Thyroid gland (tissue), 4 donors: ENCODE data around the gene DEPDC1. TPM values are rescaled to one million over a fixed set of nuclear protein-coding genes. Genes with fewer than 3 reads are reported as not detected.

Experiments
- DNase-seq, 2 donors: peaks; one replicate each; pipeline ENCODE4 v3.0.0-alpha.2; 2019
- H3K27ac ChIP-seq, 3 donors: fragments of 200-600 bp; sonication (generic); 1 replicate in 2 of 3; 2 replicates in 1 of 3; pipeline ENCODE4 v1.5.1; 2016 to 2019; ENCODE audit warnings: mild to moderate bottlenecking in 1 of 3, moderate library complexity in 1 of 3
- H3K27me3 ChIP-seq: fragments of 200-600 bp; sonication (generic); one replicate; pipeline ENCODE4 v1.5.1; 2019
- H3K36me3 ChIP-seq, 2 donors: fragments of 200-600 bp; sonication (generic); one replicate each; pipeline ENCODE4 v1.5.1; 2016 to 2019
- H3K4me1 ChIP-seq, 2 donors: fragments of 200-600 bp; sonication (generic); one replicate each; pipeline ENCODE4 v1.5.1; 2017 to 2019
- H3K4me3 ChIP-seq, 3 donors: fragments of 200-600 bp; sonication (generic); replicated peaks in 1 of 3; 1 replicate in 2 of 3; 2 replicates in 1 of 3; pipeline ENCODE4 v1.5.1; 2016; ENCODE audit warnings: mild to moderate bottlenecking in 1 of 3
- H3K9me3 ChIP-seq: fragments of 200-600 bp; sonication (generic); one replicate; pipeline ENCODE4 v1.5.1; 2017
- CTCF ChIP-seq, 6 experiments: fragments of 200-600 bp in 3 of 6; fragments of 450-650 bp in 3 of 6; sonication (generic) in 3 of 6; IDR thresholded peaks; one replicate each; pipeline ENCODE4 v1.5.1; 2016 to 2019; ENCODE audit warnings: antibody characterized with exemption in 6 of 6, mild to moderate bottlenecking in 2 of 6, inconsistent platforms in 1 of 6, moderate library complexity in 1 of 6
- POLR2A ChIP-seq, 2 donors: fragments of 450-650 bp; IDR thresholded peaks; one replicate each; pipeline ENCODE4 v1.6.1; 2017; ENCODE audit warnings: antibody characterized with exemption in 2 of 2, mild to moderate bottlenecking in 2 of 2, moderate library complexity in 1 of 2
- WGBS, 2 donors: methylation state at CpG; one replicate each; pipeline ENCODE4 v1.1.5; 2017; 5-methylcytosine and 5-hydroxymethylcytosine counted together
- intact Hi-C: fragments of 100-400 bp; cut with DNase I; formaldehyde crosslinking; loops from one replicate; pipeline ENCODE4 v1.15.1; 2023
- total RNA-seq, 4 donors: library from RNA; depleted of rRNA; stranded (reverse); fragments of >200 nt; gene quantifications; one replicate each; pipeline ENCODE4 v1.2.3, GENCODE V29; 2016

DEPDC1 gene
- total RNA-seq, 4 donors from 2014 or later, result 0.11 to 0.27 (median 0.13) TPM; not detected in 1

GRCh38 chr1:68442006-68442405 is 54.9 kb downstream of the DEPDC1 start:
- Histone ChIP-seq H3K4me1 (no peaks in the 10 kb centered on the region), H3K36me3 (no peaks in the 10 kb centered on the region), H3K9me3 (no peaks in the 10 kb centered on the region), H3K27ac (no peak overlapping the region), H3K27me3 (no peaks in the 10 kb centered on the region), H3K4me3 (no peak overlapping the region)
- intact Hi-C loops, result no loop called here
- no peak for DNase-seq
- no peak for TF ChIP-seq POLR2A (IDR thresholded peaks at IDR 0.05)
- TF ChIP-seq CTCF (IDR thresholded peaks at IDR 0.05), result no peak
- 81 to 84% methylated on average over 4 of the region's 4 CpGs for WGBS, 2 donors

- H3K4me3 ChIP-seq, result no peak overlapping the region
- no peaks in the 10 kb centered on the region for H3K36me3 ChIP-seq
- no peak for DNase-seq
- TF ChIP-seq CTCF (IDR thresholded peaks at IDR 0.05), result no peak
- no peaks in the 10 kb centered on the region for H3K9me3 ChIP-seq
- 62 to 66% methylated on average over 3 of the region's 3 CpGs for WGBS, 2 donors
- H3K27ac ChIP-seq, result no peak overlapping the region
- intact Hi-C loops, result no loop called here
- H3K27me3 ChIP-seq, result no peaks in the 10 kb centered on the region
- H3K4me1 ChIP-seq, result no peaks in the 10 kb centered on the region
These were observed 58.6 kb downstream of the DEPDC1 start for GRCh38 chr1:68438310-68438709.

DNA sequence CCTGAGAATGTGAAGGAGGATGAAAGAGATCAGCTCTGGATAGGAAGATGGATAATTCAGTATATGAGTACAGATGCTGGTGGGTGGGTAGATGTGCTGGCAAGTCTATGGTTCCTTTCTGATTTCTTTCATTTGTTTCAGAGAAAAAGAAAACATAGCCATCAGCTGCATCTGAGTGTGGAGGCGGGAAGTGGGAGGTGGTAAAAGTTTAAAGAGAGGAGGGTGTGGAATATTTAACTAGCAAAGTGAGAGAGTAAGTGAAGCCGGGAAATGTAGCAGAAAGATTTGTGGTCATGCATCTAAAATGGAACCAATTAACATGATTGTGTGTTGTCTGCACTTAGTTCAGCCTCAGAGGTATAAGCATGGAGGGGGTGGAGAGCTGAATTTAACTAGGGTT is 63.5 kb downstream of the DEPDC1 start:
- Histone ChIP-seq H3K27me3 (no peaks in the 10 kb centered on the region), H3K9me3 (no peaks in the 10 kb centered on the region), H3K4me1 (no peaks in the 10 kb centered on the region), H3K27ac (no peak overlapping the region), H3K36me3 (no peaks in the 10 kb centered on the region), H3K4me3 (no peak overlapping the region)
- TF ChIP-seq CTCF (IDR thresholded peaks at IDR 0.05), result no peak
- TF ChIP-seq POLR2A (IDR thresholded peaks at IDR 0.05), result no peak
- WGBS, 2 donors, result 72 to 81% methylated on average over 2 of the region's 2 CpGs
- intact Hi-C loops, result no loop called here
- no peak for DNase-seq

DNA sequence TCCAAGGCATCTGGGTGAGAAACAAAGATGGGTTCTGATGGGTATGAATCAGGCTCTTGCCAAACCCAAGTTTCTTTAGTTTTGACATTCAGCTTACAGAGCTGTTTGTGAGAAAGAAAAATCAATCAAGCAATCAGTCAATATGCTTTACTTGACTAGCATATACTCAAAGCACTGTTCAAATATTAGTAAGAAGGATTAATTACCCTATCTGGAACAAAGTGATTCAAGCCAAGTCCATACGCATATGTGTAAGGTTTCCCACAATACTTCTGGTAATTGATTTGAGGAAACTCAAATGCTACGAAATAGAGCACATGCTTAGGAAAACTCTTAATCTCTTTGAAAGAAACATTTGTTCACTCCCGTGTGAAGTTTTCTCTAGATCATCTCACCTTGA is 65.8 kb downstream of the DEPDC1 start:
- TF ChIP-seq CTCF (IDR thresholded peaks at IDR 0.05) (no peak), POLR2A (IDR thresholded peaks at IDR 0.05) (no peak)
- intact Hi-C loops, result no loop called here
- WGBS, 2 donors, result 68 to 74% methylated on average over 3 of the region's 3 CpGs

DNA sequence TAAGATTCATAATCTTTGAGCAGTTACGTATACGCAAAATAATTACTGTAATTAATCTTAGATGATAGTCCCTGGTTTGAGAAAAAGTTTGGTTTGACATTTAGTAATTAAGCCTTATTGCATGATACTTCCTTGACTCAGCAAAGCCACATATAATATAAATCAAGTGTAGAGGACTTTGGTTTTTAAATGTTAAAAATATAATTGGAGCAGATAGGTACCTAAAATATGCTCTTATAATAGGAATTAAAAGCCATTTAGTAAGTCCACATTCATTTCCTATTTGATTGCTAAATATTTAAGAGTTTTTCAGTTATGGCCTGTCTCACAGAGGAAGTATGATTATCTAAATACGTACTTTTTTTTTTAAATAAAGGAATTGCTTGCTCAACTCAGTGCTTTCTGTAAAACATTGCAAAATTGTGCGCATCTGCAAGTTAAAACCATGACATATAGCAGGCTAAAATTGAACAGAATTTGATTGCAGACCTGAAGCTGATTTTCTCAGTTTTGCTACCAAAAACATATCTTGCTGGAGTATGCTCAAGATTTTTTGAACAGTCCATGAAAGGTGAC is 67.6 kb downstream of the DEPDC1 start:
- no peaks in the 10 kb centered on the region for H3K27me3 ChIP-seq
- intact Hi-C loops, result no loop called here
- no peaks in the 10 kb centered on the region for H3K36me3 ChIP-seq
- 87 to 92% methylated on average over 4 of the region's 4 CpGs for WGBS, 2 donors
- no peak for DNase-seq
- H3K4me3 ChIP-seq, result no peak overlapping the region
- no peaks in the 10 kb centered on the region for H3K9me3 ChIP-seq
- TF ChIP-seq CTCF (IDR thresholded peaks at IDR 0.05) (no peak), POLR2A (IDR thresholded peaks at IDR 0.05) (no peak)
- H3K4me1 ChIP-seq, result no peaks in the 10 kb centered on the region
- H3K27ac ChIP-seq, result no peak overlapping the region

More for the DNA sequence above, 65.8 kb downstream of the DEPDC1 start:
- no peak for DNase-seq
- no peaks in the 10 kb centered on the region for H3K9me3 ChIP-seq
- no peaks in the 10 kb centered on the region for H3K27me3 ChIP-seq
- H3K4me1 ChIP-seq, result no peaks in the 10 kb centered on the region
- H3K36me3 ChIP-seq, result no peaks in the 10 kb centered on the region
- no peak overlapping the region for H3K27ac ChIP-seq
- H3K4me3 ChIP-seq, result no peak overlapping the region
